Heart left ventricle (tissue), 16 donors: Measurements from ENCODE around the gene TM4SF20. TPM values are rescaled to one million over a fixed set of nuclear protein-coding genes. Genes with fewer than 3 reads are reported as not detected.

Experiments used
- ATAC-seq, 4 donors: fragments of 200-7000 bp; cut with Tn5 transposase; one replicate each; pipeline ENCODE4 v1.9.1; 2020 to 2022; ENCODE audit warnings: moderate library complexity in 4 of 4, mild to moderate bottlenecking in 3 of 4, moderate number of reproducible peaks in 1 of 4
- DNase-seq, 5 donors: peaks; one replicate each; pipeline ENCODE4 v3.0.0-alpha.2; 2020
- H3K27ac ChIP-seq, 12 donors: fragments of 200-600 bp; sonication (generic) in 4 of 12; one replicate each; pipeline versions ENCODE4 v1.5.0 to v1.8.0; 2016 to 2022; ENCODE audit warnings: mild to moderate bottlenecking in 2 of 12
- H3K27me3 ChIP-seq, 9 donors: fragments of 200-600 bp; sonication (generic) in 2 of 9; one replicate each; pipeline versions ENCODE4 v1.5.1 to v1.8.0; 2016 to 2022; ENCODE audit warnings: mild to moderate bottlenecking in 3 of 9
- H3K36me3 ChIP-seq, 9 donors: fragments of 200-600 bp; sonication (generic) in 2 of 9; one replicate each; pipeline versions ENCODE4 v1.5.0 to v1.8.0; 2018 to 2022; ENCODE audit warnings: mild to moderate bottlenecking in 2 of 9
- H3K4me1 ChIP-seq, 12 donors: fragments of 200-600 bp; sonication (generic) in 4 of 12; one replicate each; pipeline versions ENCODE4 v1.5.0 to v1.8.0; 2016 to 2022; ENCODE audit warnings: mild to moderate bottlenecking in 3 of 12
- H3K4me3 ChIP-seq, 12 donors: fragments of 200-600 bp; sonication (generic) in 4 of 12; one replicate each; pipeline versions ENCODE4 v1.5.0 to v1.8.0; 2017 to 2022; ENCODE audit warnings: mild to moderate bottlenecking in 9 of 12, moderate library complexity in 4 of 12
- H3K9me3 ChIP-seq, 12 donors: fragments of 200-600 bp; sonication (generic) in 4 of 12; one replicate each; pipeline versions ENCODE4 v1.5.0 to v1.8.0; 2016 to 2022; ENCODE audit warnings: mild to moderate bottlenecking in 1 of 12
- CTCF ChIP-seq, 12 donors: fragments of 200-600 bp; sonication (generic) in 4 of 12; IDR thresholded peaks; one replicate each; pipeline versions ENCODE4 v1.5.0 to v1.8.0; 2018 to 2022; ENCODE audit warnings: antibody characterized with exemption in 12 of 12, mild to moderate bottlenecking in 5 of 12
- POLR2A ChIP-seq, 2 donors: fragments of 450-650 bp; IDR thresholded peaks; one replicate each; pipeline ENCODE4 v1.6.1; 2017; ENCODE audit warnings: antibody characterized with exemption in 2 of 2, mild to moderate bottlenecking in 2 of 2, moderate library complexity in 2 of 2
- WGBS, 4 donors: extraction: QIAGEN DNeasy Blood & Tissue Kit in 2 of 4; methylation state at CpG; one replicate each; pipeline versions ENCODE4 v1.1.5 to v1.1.7; 2013 to 2018; 5-methylcytosine and 5-hydroxymethylcytosine counted together
- intact Hi-C, 10 donors: fragments of 100-400 bp; cut with DNase I; formaldehyde crosslinking; loops; one replicate each; pipeline versions ENCODE4 v1.11.1 to v1.14.2; 2022
- polyA plus RNA-seq, 2 donors: library from polyadenylated mRNA; stranded (reverse); fragments of 200-250 nt; gene quantifications; one replicate each; pipeline ENCODE4 v1.2.3, GENCODE V29; 2013
- total RNA-seq, 9 donors: library from RNA; depleted of rRNA in 2 of 9; stranded (reverse); fragments of >200 nt in 2 of 9; fragmentation: NEBNext Ultra II Directional in 3 of 9; extraction: Animal tissue kit (Norgen Biotek cat#: 25700) in 3 of 9; gene quantifications; one replicate each; pipeline versions ENCODE4 v1.1.0 to v1.2.4, GENCODE V29; 2016 to 2023
- donor health status: ischemic (EF 13 %, LVEDD 7.1; RV severe dilation, severe dysfunction).
- donor health status: healthy with polysubstance abuse.
- donor health status: DM: no; HTN: yes; CAD: no.
- donor health status: DM: no; HTN: no; CAD: no.
- donor health status: ischemic (EF 25% LVEDD 6.9; RV normal size, moderate dysfunction).
- donor health status: ischemic (EF 25% LVEDD 5.7; RV mildly dilated, moderate dysfunction).
- donor health status: healthy.
- donor health status: DM: yes; HTN: yes; CAD: no.
- donor health status: ischemic (EF 35%, LVEDD 5.7; RV mildly dilated, moderate dysfunction).
- donor health status: nonischemic (EF 11% LVEDD 7.7; RV severe dilation, severe dysfunction).
- donor health status: DM: yes; HTN: yes; CAD: no.
- donor health status: PGD.
- donor health status: ischemic (EF 29% LVEDD 5.4; RV normal size, mild dysfunction).
- donor health status: nonischemic (EF 23%, LVEDD 6.1; RV moderate dilation, normal function).

TM4SF20 gene
- total and polyA plus RNA-seq, 11 donors = not detected

DNA sequence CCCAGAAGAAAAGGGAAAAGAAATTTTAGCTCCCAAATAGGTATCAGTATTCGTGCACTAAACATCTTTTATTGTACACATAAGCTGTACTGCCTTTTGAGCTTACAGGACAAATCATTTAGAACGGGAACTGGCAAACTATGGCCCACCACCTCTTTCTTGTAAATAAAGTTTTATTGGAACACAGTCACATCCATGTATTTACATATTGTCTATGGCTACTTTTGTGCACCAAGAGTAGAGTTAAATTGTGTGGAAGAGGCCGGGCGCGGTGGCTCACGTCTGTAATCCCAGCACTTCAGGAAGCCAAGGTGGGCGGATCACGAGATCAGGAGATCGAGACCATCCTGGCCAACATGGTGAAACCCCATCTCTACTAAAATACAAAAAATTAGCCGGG, 5.7 kb downstream of the TM4SF20 start:
- Histone ChIP-seq H3K27ac (no peak overlapping the region), H3K4me1 (peaks cover 0 to 29% (median 0%) of the 10 kb centered on the region in 12 donors)
- intact Hi-C loops = no loop called here

DNA sequence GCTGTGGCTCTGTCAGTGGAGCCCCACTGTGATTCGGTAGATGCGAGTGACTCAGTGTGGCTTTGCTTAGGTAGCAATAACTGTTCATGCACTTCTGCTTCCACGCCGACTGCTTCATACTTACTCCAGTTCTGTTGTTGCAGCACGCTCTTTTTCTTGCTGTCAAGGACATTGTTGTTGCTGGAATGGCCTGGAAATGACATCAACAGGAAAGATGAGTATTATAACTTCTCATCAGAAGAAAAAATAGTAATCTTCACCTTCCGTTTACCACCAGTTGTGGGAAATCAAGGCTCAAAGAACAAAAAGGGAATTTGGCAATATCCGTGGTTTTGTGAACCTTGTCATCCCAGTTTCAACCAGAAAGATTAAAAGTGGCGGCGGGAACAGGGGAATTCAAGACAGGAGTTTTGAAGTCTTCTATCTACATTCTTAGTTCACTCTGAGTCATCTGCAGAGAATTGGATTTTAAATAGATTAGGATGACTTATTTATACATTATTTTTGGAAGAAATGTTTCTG, 8.3 kb downstream of the TM4SF20 start:
- intact Hi-C loops = no loop called here
- no peaks in the 10 kb centered on the region for H3K36me3 ChIP-seq
- no peak overlapping the region for H3K4me3 ChIP-seq
- peak overlapping the region in 1 of 12 donors; percentile 89 for H3K27ac ChIP-seq
- ATAC-seq (peak in 3 of 4 donors; percentile 81 to 90 (median 85)), DNase-seq (peak in 3 of 5 donors; percentile 22 to 61 (median 51))
- TF ChIP-seq CTCF (IDR thresholded peaks at IDR 0.05) (no peak), POLR2A (IDR thresholded peaks at IDR 0.05) (no peak)
- WGBS, 4 donors = 65 to 70% (median 68%) methylated on average over 9 of the region's 9 CpGs
- H3K4me1 ChIP-seq = peaks cover 0 to 31% (median 0%) of the 10 kb centered on the region in 12 donors
- H3K9me3 ChIP-seq = no peaks in the 10 kb centered on the region
- no peaks in the 10 kb centered on the region for H3K27me3 ChIP-seq

More for the DNA sequence above, 5.7 kb downstream of the TM4SF20 start:
- H3K4me3 ChIP-seq = no peak overlapping the region
- TF ChIP-seq POLR2A (IDR thresholded peaks at IDR 0.05) = no peak
- no peak for TF ChIP-seq CTCF (IDR thresholded peaks at IDR 0.05)
- DNase-seq (no peak), ATAC-seq (no peak)
- H3K36me3 ChIP-seq = no peaks in the 10 kb centered on the region
- WGBS, 4 donors = 86 to 89% (median 87%) methylated on average over 10 of the region's 10 CpGs
- H3K9me3 ChIP-seq = no peaks in the 10 kb centered on the region
- peaks cover 0 to 7% (median 0%) of the 10 kb centered on the region in 9 donors for H3K27me3 ChIP-seq

- TF ChIP-seq POLR2A (IDR thresholded peaks at IDR 0.05) (no peak), CTCF (IDR thresholded peaks at IDR 0.05) (no peak)
- intact Hi-C loops = no loop called here
- Histone ChIP-seq H3K36me3 (no peaks in the 10 kb centered on the region), H3K27ac (peak overlapping the region in 2 of 12 donors; percentile 46 to 85), H3K9me3 (no peaks in the 10 kb centered on the region), H3K4me3 (no peak overlapping the region), H3K4me1 (peaks cover 0 to 31% (median 0%) of the 10 kb centered on the region in 12 donors), H3K27me3 (no peaks in the 10 kb centered on the region)
- no peak for ATAC-seq
- DNase-seq = no peak
- 87 to 90% (median 89%) methylated on average over 8 of the region's 8 CpGs for WGBS, 4 donors
Measured at GRCh38 chr2:227370092-227370491, 9.0 kb downstream of the TM4SF20 start.

DNA sequence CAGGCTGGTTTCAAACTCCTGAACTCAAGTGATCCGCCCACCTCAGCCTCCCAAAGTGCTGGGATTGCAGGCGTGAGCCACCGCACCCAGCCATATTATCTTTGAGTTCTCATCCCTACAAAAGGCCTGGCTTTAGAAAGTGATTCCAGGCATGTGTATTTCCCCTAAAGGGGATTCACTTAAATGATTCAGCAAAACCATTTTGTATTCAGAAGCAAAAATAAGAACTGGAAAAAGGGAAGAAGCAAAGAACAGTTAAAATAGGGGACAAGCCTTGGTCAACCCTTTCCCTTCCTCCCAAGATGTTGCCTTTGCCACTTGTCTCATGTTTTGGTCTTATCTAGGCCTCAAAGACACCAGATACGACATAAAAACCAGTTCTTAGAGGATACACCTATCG, 10.5 kb downstream of the TM4SF20 start:
- WGBS, 4 donors = 89 to 94% (median 91%) methylated on average over 5 of the region's 5 CpGs
- H3K4me1 ChIP-seq = peaks cover 0 to 31% (median 0%) of the 10 kb centered on the region in 12 donors

More for the DNA sequence above, 10.5 kb downstream of the TM4SF20 start:
- no peaks in the 10 kb centered on the region for H3K27me3 ChIP-seq
- H3K9me3 ChIP-seq = no peaks in the 10 kb centered on the region
- intact Hi-C loops = no loop called here
- no peak for DNase-seq
- no peak for TF ChIP-seq CTCF (IDR thresholded peaks at IDR 0.05)
- no peak overlapping the region for H3K4me3 ChIP-seq
- no peaks in the 10 kb centered on the region for H3K36me3 ChIP-seq
- ATAC-seq = peak in 1 of 4 donors; percentile 11
- peak overlapping the region in 1 of 12 donors; percentile 85 for H3K27ac ChIP-seq
